ENCODE results near the gene BPIFB1.

DNA sequence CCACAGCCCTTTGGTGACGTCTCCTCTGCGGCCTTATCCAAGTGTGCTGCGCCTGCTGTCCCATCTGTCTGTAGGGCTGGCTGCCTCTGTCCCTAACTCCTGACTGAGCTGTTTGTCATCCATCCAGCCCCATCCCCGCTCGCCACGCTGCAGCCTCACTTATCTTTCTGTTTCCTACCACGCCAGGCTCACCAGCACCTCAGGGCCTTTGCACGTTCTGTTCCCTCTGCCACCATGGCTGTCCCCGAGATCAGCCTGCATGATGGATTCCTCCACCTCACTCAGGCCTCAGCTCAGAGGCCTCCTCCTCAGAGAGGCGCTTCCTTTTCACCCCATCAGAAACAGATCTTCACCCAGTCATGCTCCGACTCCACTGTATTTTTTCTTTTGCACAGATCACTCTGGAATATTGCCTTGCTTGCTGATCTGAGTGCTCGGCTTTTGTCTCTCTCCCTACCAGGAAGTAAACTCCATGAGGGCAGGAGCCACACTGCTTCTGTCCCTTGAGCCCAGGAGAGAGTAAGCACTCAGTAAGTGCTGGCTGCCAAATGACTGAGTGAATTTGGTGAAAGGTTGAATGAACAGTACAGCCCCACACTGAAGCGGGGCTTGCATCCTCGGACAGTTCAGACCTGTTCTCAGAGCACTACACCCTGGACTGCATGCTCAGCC lies 34.5 kb downstream of the BPIFB1 start:
- TF ChIP-seq, protein P1, sequence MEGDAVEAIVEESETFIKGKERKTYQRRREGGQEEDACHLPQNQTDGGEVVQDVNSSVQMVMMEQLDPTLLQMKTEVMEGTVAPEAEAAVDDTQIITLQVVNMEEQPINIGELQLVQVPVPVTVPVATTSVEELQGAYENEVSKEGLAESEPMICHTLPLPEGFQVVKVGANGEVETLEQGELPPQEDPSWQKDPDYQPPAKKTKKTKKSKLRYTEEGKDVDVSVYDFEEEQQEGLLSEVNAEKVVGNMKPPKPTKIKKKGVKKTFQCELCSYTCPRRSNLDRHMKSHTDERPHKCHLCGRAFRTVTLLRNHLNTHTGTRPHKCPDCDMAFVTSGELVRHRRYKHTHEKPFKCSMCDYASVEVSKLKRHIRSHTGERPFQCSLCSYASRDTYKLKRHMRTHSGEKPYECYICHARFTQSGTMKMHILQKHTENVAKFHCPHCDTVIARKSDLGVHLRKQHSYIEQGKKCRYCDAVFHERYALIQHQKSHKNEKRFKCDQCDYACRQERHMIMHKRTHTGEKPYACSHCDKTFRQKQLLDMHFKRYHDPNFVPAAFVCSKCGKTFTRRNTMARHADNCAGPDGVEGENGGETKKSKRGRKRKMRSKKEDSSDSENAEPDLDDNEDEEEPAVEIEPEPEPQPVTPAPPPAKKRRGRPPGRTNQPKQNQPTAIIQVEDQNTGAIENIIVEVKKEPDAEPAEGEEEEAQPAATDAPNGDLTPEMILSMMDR (IDR thresholded peaks at IDR 0.05; ENCODE audit: low read depth, low read length), result no peak
- no peak for TF ChIP-seq EZH2phosphoT487 (IDR thresholded peaks at IDR 0.05; ENCODE audit: low read depth)

Data from OCI-LY3 (cell line).